Caki2 (cell line): ENCODE results near the gene BTBD19. TPM values are rescaled to one million over a fixed set of nuclear protein-coding genes. Genes with fewer than 3 reads are reported as not detected.
A peak's percentile ranks its signal among the peaks of the same experiment; 100 is the strongest.
"Not testable (repeated sequence)": the region's sequence is repeated elsewhere in the genome, so short reads cannot be mapped to it uniquely, and the experiment has no call there.

ENCODE experiments used
- DNase-seq: peaks from one replicate; pipeline ENCODE4 v3.0.0-alpha.2; 2015; ENCODE audit warnings: low read depth
- in situ Hi-C: cut with HindIII; loops from 2 replicates; pipeline ENCODE4 v1.10.0; 2016; ENCODE audit warnings: low sequenced_read_pairs, low pct_unique_long_range_greater_than_20kb, mixed read lengths
- total RNA-seq: library from RNA; depleted of rRNA; stranded (reverse); fragments of >200 nt; shearing (Covaris generic); gene quantifications from 2 replicates; pipeline ENCODE4 v1.2.3, GENCODE V29; 2014; ENCODE audit warnings: low replicate concordance

The BTBD19 gene
- total RNA-seq, 1 experiment from 2014 or later: 1.9 TPM

GRCh38 chr1:44822131-44822701, 13.9 kb downstream of the BTBD19 start:
- in situ Hi-C loops: no loop called here
- no peak for DNase-seq

- DNase-seq: no peak
- in situ Hi-C loops: no loop called here
These were observed 14.7 kb downstream of the BTBD19 start for GRCh38 chr1:44822981-44823451.

GRCh38 chr1:44824392-44824791, 16.1 kb downstream of the BTBD19 start:
- in situ Hi-C loops, DNase-seq: not testable (repeated sequence)

GRCh38 chr1:44826375-44827196, 18.3 kb downstream of the BTBD19 start:
- in situ Hi-C loops: no loop called here

GRCh38 chr1:44827197-44828002, 19.1 kb downstream of the BTBD19 start:
- in situ Hi-C loops: no loop called here
- DNase-seq: no peak

More at GRCh38 chr1:44826375-44827196, 18.3 kb downstream of the BTBD19 start:
- no peak for DNase-seq

GRCh38 chr1:44828003-44828651, 19.8 kb downstream of the BTBD19 start:
- in situ Hi-C loops: no loop called here
- DNase-seq: no peak

- no peak for DNase-seq
- in situ Hi-C loops: no loop called here
These were observed 20.6 kb downstream of the BTBD19 start for GRCh38 chr1:44828841-44829440.

GRCh38 chr1:44829506-44830384, 21.4 kb downstream of the BTBD19 start:
- in situ Hi-C loops: no loop called here
- DNase-seq: no peak

GRCh38 chr1:44830900-44831304, 22.6 kb downstream of the BTBD19 start:
- in situ Hi-C loops: no loop called here
- no peak for DNase-seq

- no peak for DNase-seq
- in situ Hi-C loops: no loop called here
These were observed 23.2 kb downstream of the BTBD19 start for GRCh38 chr1:44831516-44831915.

- DNase-seq: no peak
- in situ Hi-C loops: no loop called here
These were observed 23.9 kb downstream of the BTBD19 start for GRCh38 chr1:44832056-44832705.

GRCh38 chr1:44834328-44834727, 26.0 kb downstream of the BTBD19 start:
- DNase-seq: no peak
- in situ Hi-C loops: no loop called here

GRCh38 chr1:44835738-44836675, 27.7 kb downstream of the BTBD19 start:
- DNase-seq: peak; percentile 53
- in situ Hi-C loops: no loop called here

GRCh38 chr1:44838294-44838693, 30.0 kb downstream of the BTBD19 start:
- DNase-seq, in situ Hi-C loops: not testable (repeated sequence)

GRCh38 chr1:44839576-44839975, 31.3 kb downstream of the BTBD19 start:
- in situ Hi-C loops: no loop called here
- no peak for DNase-seq

- no peak for DNase-seq
- in situ Hi-C loops: no loop called here
These were observed 34.2 kb downstream of the BTBD19 start for GRCh38 chr1:44842486-44842861.
